HG03159 (cell line): Measurements from ENCODE around the gene RALB.
A peak's percentile ranks its signal among the peaks of the same experiment; 100 is the strongest.
"Not testable (repeated sequence)": the region's sequence is repeated elsewhere in the genome, so short reads cannot be mapped to it uniquely, and the experiment has no call there.

Experiments used
- ATAC-seq: cut with Tn5 transposase; IDR thresholded peaks from one replicate; pipeline ENCODE4 v1.9.1; 2021; ENCODE audit warnings: mild to moderate bottlenecking, moderate library complexity; ENCODE audit not compliant: unreplicated experiment

The RALB gene

DNA sequence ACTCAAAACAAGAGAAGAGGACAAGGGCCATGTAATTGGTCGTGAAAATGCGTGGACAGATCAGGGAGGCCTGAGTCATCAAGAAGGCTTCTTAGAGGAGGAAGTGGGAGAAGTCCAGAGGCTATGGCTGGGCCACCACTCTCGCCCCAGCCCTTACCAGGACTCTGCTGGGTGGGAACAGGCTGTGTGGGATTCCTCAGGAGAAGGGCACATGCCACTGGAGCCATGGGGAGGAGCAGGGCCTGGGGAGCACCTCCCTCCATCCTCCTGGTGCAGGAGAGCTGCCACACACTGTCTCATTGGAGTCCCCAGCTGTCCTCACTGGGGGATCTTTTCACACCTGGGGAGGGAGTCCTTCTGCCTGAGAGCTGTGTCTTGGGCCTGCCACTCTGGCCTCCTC lies 9.4 kb upstream of the RALB start:
- no peak for ATAC-seq

DNA sequence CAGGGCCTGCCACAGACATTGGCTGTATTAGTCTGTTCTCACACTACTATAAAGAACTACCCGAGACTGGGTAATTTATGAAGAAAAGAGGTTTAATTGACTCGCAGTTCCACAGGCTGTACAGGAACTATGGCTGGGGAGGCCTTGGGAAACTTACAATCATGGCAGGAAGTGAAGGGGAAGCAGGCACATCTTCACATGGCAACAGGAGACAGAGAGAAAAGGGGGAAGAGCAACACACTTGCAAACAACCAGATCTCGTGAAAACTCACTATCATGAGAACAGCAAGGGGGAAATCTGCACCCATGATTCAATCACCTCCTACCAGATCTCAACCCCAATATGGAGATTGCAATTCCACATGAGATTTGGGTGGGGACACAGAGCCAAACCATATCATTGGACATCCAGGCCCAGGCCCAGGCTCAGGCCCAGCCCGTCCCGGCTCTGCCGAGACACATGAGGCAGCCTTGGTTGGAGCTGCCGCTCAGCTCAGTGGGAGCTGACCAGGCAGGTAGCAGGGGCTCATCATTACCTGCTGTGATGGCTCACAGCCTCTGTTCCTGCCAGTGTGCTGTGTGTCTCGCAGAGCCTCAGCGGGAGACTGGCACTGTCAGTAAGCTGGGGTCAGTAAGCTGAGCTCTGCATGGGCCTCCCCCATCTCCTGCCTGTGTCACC lies 8.6 kb upstream of the RALB start:
- ATAC-seq: no peak

DNA sequence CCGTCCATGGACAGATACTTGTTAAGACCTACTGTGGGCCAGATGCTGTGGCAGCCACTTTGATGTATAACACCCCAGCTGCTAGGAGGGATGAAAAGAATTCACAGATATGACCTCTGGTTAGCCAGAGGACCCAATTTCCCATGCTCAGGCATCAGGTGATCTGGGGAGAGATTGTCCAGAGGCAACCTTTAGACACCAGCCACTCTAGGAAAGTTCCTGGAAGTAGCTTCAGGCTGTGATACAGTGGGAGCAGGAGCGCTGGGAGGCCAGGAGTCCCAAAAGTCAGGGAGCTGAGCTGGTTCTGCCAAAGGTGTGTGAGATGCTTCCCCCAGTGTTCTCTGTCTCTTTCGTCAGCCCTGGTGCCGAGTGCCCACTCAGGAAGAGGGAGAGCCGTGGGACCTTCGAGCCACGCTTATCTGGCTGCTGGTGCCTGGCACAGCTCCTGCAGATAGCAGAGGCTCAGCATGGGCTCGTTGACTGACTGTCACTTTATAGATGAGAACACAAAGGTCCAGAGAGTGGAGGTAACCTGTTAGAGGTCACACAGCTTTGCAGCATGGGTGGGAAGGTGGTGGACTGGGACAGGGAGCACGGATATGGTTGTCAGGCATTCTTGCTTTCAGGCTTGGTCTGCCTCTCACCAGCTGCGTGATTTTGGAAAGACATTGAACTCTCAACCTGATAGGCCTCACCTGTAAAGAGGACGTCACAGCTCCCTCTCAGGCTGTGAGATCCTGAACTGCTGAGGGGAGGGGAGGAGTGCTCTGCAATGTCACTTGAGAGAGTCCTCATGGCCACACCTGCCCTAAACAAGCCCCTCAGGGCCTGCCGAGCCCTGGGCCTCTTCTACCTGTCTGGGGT lies 7.8 kb upstream of the RALB start:
- no peak for ATAC-seq

DNA sequence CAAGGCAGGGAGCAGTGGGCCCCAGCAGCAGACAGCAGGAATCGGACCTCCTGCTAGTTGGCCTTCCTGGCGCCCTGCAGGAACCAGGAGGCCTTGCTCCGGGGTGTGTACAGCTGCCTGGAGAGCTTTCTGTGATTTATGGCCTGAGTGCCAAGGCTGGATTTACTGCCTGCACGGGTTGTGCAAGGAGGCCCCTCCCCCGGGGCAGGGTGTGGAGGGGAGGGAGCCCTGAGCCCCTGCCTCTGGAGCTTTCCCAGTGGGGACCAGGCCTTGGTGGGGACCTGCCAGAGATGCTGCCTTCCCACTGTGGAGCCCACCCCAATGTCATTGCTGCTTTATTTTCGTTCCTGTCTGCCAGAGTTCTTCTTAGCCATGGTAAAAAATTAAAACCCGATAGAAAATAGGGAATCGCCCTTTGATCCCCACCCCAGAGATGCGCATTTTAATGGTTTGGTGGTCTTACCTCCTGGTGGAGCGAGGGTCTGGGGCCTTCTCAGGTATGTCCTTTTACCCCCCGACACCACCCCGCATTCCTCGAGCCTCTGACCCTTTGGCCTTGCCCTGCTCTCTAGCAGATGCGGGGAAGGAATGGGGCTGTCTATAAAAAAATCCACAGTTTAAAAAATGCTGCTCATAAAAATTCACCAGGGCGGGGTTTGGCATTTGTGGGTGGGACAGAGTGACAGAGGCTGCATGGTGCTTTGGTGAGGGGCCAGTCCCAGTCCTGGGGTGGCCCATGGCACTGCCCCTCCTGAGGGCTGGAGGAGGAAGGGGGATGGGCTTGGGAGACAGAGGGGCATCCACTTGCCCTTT lies 6.9 kb upstream of the RALB start:
- ATAC-seq: no peak

DNA sequence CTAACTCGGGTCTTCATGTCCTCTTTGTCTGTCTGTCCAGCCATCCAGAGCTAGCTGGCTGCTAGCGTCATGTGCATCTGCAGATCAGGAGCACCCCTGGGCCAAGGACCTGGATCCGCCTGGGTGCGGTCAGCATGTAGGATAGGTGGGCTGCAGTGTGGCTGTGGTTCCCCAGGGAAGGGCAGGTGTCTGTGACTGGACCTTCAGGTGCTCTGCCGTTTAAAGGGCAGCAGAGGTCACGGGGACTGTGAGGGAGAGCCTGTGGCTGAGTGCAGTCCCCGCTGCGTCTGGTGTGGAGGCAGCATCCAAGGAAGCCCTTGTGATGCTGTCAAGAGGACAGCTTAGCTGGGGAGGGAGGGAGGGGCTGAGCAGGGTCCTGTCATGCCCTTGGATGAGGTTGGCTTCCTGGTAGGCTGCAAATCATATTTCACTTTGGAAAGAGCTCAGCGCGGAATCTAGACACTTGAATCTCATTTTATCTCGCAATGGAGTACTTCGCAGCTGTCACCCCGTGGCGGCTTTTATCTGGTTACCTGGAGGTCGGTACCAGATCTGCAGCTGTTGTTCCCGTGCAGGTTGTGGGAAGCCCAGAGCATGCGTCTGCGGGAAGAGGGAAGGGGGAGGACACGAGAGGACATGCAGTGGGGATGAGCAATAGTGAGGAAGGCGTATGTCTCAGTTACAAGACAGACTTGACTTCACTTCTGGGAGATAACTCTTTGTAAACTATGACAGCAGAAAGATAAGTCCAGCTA lies 5.9 kb upstream of the RALB start:
- no peak for ATAC-seq

DNA sequence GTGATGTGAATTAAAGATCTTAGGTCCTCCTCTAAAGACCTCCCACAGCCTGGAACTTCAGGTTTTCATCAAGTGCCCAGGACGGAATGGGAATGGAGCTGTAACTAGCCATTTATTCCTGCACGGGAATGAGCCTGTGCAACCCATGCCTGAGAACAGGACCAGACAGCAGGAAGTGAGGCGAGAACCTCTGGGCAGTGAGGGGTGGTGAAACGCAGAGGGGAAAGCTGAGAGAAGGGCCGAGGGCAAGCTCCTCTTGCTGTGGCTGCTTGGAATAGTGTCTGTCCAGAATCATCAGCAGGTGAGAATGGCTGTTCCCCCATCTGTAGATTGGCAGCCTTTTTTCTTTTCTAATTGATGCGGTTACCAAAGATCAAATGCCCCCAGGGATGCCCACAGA lies 4.8 kb upstream of the RALB start:
- ATAC-seq: no peak

DNA sequence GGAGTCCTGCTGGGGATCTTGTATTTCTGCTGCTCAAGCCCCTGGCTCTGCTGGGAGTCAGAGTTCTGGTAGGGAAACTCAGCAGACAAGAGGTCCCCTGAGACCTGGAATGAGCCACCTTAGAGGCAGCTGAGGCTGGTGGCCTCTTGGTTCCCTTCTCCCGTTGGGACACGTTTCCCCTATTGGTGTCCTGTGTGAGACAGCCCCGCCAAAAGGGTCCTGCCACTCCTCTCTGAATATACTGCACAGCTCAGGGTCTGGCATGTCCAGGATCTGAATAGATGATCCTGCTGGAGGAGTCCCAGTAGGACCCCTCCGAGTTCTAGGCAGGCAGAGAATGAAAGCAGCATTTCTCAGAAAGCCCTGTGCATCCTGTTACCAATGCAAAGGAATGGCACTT lies 2.0 kb upstream of the RALB start:
- ATAC-seq: no peak

DNA sequence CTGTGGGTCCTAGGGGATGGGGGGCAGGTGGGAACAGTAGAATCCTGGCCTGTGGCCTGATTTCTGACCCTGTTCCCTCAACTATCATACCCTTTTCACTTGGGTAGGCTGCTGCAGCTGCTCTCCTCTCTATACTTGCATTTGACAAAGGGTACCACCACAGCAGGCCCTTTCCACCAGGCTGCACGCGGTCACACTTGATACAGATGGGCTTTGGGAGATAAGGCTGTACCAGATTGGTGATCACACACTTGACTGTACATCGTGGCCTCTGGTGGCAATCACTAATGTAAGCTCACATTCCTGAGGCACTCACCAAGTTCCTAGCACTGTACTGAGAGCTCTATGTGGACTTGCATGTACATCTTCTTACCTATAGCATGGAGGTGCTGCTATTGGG lies 1.6 kb upstream of the RALB start:
- ATAC-seq: no peak

DNA sequence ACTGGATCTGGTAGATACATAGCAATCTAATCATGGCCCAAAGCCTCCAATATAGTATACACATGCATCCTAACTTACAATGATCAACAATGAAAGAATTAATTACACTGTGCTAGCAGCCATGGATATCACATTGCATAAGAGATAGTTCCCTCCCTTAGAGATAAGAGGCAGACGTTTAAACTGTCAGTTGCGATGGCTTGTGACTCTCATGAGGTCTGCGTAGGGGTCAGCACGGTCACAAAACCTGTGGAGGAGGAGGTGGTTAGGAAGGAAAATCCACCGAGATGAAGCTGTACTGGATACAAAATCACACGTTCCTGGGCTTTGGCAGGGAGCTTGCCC lies 800 bp upstream of the RALB start:
- no peak for ATAC-seq

DNA sequence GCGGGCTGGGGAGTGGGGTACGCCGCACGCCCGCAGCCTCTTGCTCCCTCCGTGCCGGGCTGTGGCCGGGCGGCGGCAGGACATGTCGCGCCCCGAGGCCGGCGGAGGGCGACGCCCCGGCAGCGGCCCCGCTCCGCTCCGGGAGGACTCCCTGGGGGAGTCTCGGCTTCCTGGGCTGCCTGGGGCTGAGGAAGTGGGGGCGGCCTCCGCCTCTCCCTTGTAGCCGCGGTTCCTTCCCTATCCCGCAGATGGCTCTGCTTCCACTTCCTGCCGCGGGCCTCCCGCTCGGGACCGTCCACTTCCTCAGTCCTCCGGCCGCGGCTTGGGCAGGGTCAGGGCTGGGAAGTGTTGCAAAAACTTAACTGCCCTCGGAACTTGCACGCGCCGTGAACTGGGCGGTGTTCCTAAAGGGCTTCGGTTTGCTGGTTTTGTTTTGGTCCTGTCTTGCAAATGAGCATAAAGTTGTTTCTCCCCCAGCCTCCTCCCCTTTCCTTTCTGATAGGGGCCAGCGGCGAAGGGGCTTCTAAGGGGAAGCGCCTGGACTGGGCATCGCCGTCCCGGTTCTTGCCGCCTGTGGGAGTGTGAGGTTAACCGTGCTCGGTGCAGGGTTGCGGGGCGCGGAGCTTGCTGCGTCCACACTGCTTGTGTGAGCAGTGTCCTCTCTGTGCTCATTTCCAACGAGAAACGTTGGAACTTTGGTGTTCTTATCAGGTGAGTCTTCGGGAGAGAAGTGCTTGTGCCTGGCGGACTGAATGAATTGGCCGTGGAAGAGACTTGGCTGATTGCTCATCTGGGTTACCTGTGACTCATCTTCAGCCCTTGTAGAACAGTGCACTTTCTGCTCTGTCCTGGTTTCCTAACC lies 600 bp downstream of the RALB start:
- ATAC-seq: peak; percentile 30

DNA sequence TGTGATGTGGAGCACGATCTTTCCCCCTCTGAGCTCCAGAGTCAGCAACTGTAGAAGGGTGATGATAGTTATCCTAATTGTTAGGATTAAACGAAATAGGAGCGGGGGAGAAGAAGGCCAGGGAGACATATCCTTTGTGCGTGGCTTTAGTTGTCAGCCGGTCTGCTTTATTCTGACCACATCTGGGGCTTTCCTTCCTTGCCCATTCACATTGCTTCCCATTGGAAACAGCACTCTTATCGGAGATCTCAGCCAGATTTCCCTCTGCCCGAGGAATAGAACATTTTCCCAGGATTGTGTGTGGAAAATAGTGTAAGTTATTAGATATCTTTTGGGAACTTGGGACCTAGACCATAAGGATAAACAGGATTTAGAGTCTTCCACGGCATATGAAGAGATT lies 1.5 kb downstream of the RALB start:
- no peak for ATAC-seq

DNA sequence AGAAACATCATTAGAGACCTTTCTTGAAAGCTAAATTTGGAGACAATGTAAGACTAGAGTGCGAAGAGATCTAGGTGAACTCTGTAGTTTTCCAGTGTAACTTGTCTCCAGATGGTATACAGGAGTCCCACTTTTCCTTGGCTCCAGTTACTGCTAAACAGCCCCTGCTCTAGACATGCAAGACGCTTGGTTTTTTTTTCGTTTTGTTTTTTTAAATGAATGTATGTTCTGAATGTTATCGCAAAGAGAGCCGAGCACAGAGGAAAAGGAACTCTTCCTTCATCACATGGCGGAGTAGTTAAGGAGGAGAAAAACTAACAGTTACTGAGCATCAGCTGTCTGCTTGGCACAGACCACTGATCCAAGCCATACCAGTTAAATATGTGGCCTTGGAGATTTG lies 2.4 kb downstream of the RALB start:
- ATAC-seq: no peak

DNA sequence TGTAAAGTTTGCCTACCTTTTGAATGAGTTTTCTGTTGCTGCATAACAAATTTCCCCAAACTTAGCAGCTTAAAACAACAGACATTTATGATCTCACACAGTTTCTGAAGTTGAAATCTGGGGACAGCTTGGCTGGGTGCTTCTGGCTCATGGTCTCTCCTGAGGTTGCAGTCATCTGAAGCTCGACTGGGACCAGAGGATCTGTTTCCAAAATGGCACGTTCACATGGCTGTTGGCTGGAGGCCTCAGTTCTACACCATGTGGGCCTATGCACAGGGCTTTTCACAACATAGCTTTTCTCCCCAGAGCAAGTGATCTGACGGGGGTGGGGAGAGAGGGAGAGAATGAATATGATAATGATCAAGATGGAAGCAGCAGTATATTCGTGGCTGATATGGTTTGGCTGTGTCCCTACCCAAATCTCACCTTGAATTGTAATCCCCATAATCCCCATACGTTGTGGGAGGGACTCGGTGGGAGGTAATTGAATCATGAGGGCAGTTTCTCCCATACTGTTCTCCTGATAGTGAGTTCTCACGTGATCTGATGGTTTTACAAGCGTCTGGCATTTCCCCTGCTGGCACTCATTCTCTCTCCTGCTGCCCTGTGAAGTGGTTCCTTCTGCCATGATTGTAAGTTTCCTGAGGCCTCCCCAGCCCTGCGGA lies 3.5 kb downstream of the RALB start:
- ATAC-seq: no peak

DNA sequence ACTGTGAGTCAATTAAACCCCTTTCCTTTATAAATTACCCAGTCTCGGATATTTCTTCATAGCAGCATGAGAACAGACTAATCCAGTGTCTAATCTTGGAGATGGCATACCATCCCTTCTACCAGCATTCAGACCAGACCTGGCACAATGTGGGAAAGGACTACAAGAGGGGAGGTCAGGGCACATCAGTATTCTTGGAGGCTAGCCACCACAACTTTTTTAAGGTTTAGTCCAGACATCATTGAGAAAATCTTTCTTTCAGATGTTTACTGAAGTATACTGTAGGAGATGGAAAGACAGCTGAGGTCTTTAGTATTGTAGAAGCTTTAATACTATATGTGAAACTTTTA lies 4.0 kb downstream of the RALB start:
- no peak for ATAC-seq

DNA sequence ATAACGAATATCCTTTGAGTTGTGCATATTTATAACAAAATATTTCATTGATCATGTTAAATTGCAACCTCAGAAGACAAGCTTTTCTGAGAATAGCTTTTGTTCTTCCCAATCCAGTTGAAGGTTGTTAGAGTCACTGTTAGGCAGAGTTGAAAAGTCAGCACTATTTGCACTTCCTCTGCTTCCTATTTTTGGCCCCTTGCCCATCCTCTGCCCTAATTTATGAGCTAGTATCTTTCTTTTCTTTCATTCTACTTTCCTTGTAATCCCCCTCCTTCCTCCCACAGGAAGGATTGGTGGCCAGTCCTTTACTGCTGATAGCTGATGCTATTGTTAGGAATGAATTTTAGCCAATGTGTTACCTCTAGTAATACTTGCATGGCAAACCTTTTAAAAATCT lies 4.9 kb downstream of the RALB start:
- no peak for ATAC-seq

DNA sequence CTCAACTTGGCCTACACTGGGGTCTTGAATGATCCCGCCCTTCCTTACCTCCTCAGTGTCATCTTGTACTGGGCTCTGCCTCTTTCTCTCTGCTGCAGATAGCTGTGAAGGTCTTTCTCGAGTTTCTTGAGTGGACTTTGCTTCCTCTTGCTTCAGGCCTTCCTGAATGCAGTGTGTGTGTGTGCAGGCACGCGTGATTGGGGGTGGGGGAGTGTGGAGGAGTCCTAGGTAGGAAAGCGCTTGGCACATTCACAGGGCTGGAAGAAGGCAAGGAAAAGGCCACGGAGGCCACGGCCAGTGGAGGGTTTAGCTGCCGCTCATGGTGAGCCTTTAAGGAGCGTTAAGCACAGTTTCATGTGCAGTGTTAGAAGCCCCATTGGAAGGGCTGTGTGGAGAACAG lies 5.5 kb downstream of the RALB start:
- no peak for ATAC-seq

DNA sequence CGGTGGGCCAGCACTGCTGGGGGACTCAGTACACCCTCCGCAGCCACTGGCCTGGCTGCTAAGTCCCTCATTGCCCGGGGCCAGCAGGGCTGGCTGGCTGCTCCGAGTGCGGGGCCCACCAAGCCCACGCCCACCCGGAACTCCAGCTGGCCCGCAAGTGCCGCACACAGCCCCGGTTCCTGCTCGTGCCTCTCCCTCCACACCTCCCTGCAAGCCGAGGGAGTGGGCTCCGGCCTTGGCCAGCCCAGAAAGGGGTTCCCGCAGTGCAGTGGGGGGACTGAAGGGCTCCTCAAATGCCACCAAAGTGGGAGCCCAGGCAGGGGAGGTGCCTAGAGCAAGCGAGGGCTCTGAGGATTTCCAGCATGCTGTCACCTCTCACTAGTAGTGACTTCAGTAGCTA lies 7.3 kb downstream of the RALB start:
- ATAC-seq: not testable (repeated sequence)

DNA sequence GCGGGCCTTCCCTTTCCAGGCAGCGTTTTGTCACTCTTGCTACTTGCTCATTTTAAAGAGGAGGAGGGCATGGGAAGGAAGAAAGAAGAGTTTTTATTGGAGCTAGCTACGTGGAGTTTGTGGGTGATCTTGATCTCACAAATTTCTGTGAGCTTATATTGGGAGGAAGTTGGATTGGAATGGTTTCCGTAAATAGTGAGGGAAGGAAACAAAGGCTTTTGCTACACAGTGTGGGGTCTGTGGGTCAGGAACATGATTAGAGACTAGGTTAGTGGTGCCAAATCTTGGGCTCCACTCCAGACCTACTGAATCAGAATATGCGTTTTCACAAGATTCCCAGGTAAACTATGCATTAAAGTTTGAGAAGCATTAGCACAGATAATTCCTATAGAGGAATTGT lies 8.1 kb downstream of the RALB start:
- no peak for ATAC-seq

DNA sequence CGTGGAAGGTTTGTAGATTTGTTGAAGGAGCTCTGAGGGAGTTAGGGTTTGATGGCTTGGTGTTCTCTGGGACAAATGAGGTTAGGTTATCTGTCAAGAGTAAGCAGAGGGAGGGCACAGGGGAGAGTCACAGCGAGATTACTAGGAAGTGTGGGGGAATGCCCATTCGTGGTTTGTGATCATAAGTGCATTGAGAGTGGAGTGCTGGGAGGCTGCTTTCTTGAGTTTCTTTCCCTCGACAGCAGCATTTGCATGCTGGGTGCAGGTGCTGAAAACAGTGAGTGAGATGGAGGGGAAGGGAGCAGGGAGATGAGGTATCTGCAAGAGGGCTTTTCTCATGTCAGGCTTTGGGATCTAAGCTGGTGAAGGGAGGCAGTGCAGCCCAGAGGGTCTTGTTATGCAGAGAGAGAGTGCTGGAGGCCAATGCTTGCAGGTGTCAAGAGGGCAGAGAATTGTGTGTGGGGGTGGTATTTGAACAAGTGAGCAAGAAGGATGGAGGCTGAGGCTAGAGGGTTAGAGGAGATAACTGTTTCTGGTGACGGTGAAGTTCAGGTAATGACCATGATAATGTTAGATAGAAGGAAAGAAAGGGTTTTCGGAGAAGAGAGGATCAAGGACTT lies 8.8 kb downstream of the RALB start:
- no peak for ATAC-seq
